Hepatocyte (in vitro differentiated cells): ENCODE measurements around the gene AAGAB. TPM values are rescaled to one million over a fixed set of nuclear protein-coding genes. Genes with fewer than 3 reads are reported as not detected.

Source experiments
- DNase-seq: peaks from one replicate; pipeline ENCODE4 v3.0.0-alpha.2; 2016; ENCODE audit warnings: low spot score
- H2AFZ ChIP-seq: fragments of 200-600 bp; sonication (generic); 2 replicates; pipeline ENCODE4 v1.6.0; 2016; ENCODE audit warnings: antibody characterized with exemption, mild to moderate bottlenecking
- H3K27ac ChIP-seq: fragments of 200-600 bp; sonication (generic); 2 replicates; pipeline ENCODE4 v1.5.1; 2016; ENCODE audit warnings: mild to moderate bottlenecking
- H3K27me3 ChIP-seq: fragments of 200-600 bp; sonication (generic); 2 replicates; pipeline ENCODE4 v1.6.1; 2016
- H3K36me3 ChIP-seq: fragments of 200-600 bp; sonication (generic); replicated peaks from 2 replicates; pipeline ENCODE4 v1.5.1; 2016; ENCODE audit warnings: low read depth; ENCODE audit not compliant: insufficient read depth
- H3K4me1 ChIP-seq: fragments of 200-600 bp; sonication (generic); 2 replicates; pipeline ENCODE4 v1.5.1; 2016; ENCODE audit warnings: mild to moderate bottlenecking, moderate library complexity; ENCODE audit not compliant: insufficient read depth
- H3K4me2 ChIP-seq: fragments of 200-600 bp; sonication (generic); 2 replicates; pipeline ENCODE4 v1.6.0; 2016
- H3K4me3 ChIP-seq: fragments of 200-600 bp; sonication (generic); 2 replicates; pipeline ENCODE4 v1.5.1; 2016; ENCODE audit warnings: mild to moderate bottlenecking
- H3K79me2 ChIP-seq: fragments of 200-600 bp; sonication (generic); 2 replicates; pipeline ENCODE4 v1.6.0; 2017; ENCODE audit warnings: mild to moderate bottlenecking
- H3K9me2 ChIP-seq: fragments of 200-600 bp; sonication (generic); replicated peaks from 2 replicates; pipeline ENCODE4 v1.6.0; 2017; ENCODE audit warnings: mild to moderate bottlenecking; ENCODE audit not compliant: insufficient read depth
- H3K9me3 ChIP-seq: fragments of 200-600 bp; sonication (generic); 2 replicates; pipeline ENCODE4 v1.5.1; 2016; ENCODE audit warnings: low read depth, mild to moderate bottlenecking
- H4K20me1 ChIP-seq: fragments of 200-600 bp; sonication (generic); 2 replicates; pipeline ENCODE4 v1.6.0; 2016; ENCODE audit warnings: mild to moderate bottlenecking; ENCODE audit not compliant: insufficient read depth, poor library complexity, severe bottlenecking
- CTCF ChIP-seq: fragments of 200-600 bp; sonication (generic); IDR thresholded peaks from 2 replicates; pipeline ENCODE4 v1.5.1; 2016; ENCODE audit warnings: antibody characterized with exemption, mild to moderate bottlenecking; ENCODE audit not compliant: poor library complexity
- EZH2 ChIP-seq: fragments of 200-600 bp; sonication (generic); IDR thresholded peaks from 2 replicates; pipeline ENCODE4 v1.6.1; 2016; ENCODE audit warnings: antibody characterized with exemption, mild to moderate bottlenecking, borderline replicate concordance
- EZH2phosphoT487 ChIP-seq: fragments of 200-600 bp; sonication (generic); IDR thresholded peaks from one replicate; pipeline ENCODE4 v1.6.1; 2018; ENCODE audit warnings: antibody characterized with exemption, mild to moderate bottlenecking, low read depth, moderate library complexity; ENCODE audit not compliant: unreplicated experiment, severe bottlenecking
- WGBS: methylation state at CpG from one replicate; pipeline ENCODE4 v1.1.6; 2016; ENCODE audit warnings: low lambda C conversion rate; ENCODE audit errors: missing lambda C conversion rate; 5-methylcytosine and 5-hydroxymethylcytosine counted together
- polyA plus RNA-seq: library from polyadenylated mRNA; unstranded; fragments of >200 nt; fragmentation: Nextera tagmentation; extraction: Ambion mirVana; gene quantifications from 2 replicates; pipeline ENCODE4 v1.2.1, GENCODE V29; 2016
- total RNA-seq: library from RNA; depleted of rRNA; stranded (reverse); fragments of >200 nt; gene quantifications from 2 replicates; pipeline ENCODE4 v1.2.3, GENCODE V29; 2014

Gene AAGAB
- total and polyA plus RNA-seq, 2 experiments from 2014 or later: 30.8 to 36.2 TPM

- H3K9me2 ChIP-seq: no peaks in the 10 kb centered on the region
- no peak overlapping the region for H3K4me2 ChIP-seq
- 88% methylated on average over 6 of the region's 6 CpGs for WGBS
- no peak overlapping the region for H2AFZ ChIP-seq
- DNase-seq: no peak
- H3K9me3 ChIP-seq: no peaks in the 10 kb centered on the region
- peaks cover 4% of the 10 kb centered on the region for H3K79me2 ChIP-seq
- no peak for TF ChIP-seq CTCF
- TF ChIP-seq EZH2phosphoT487: no peak
- TF ChIP-seq EZH2: no peak
- no peaks in the 10 kb centered on the region for H3K36me3 ChIP-seq
- no peak overlapping the region for H3K4me3 ChIP-seq
- no peaks in the 10 kb centered on the region for H3K27me3 ChIP-seq
- H4K20me1 ChIP-seq: no peaks in the 10 kb centered on the region
- no peak overlapping the region for H3K27ac ChIP-seq
- peaks cover 17% of the 10 kb centered on the region for H3K4me1 ChIP-seq
Measured at GRCh38 chr15:67185051-67185450, 69.4 kb downstream of the AAGAB start.

GRCh38 chr15:67184208-67184925 lies 70.1 kb downstream of the AAGAB start:
- Histone ChIP-seq H3K79me2 (peaks cover 4% of the 10 kb centered on the region), H3K4me1 (peaks cover 13% of the 10 kb centered on the region), H3K4me2 (no peak overlapping the region), H3K9me2 (no peaks in the 10 kb centered on the region), H4K20me1 (no peaks in the 10 kb centered on the region), H3K9me3 (no peaks in the 10 kb centered on the region), H3K36me3 (peaks cover 3% of the 10 kb centered on the region), H3K27ac (no peak overlapping the region), H3K4me3 (no peak overlapping the region), H2AFZ (no peak overlapping the region), H3K27me3 (no peaks in the 10 kb centered on the region)
- TF ChIP-seq EZH2phosphoT487: no peak
- no peak for DNase-seq
- 86% methylated on average over 18 of the region's 18 CpGs for WGBS

- WGBS: 70% methylated on average over 7 of the region's 7 CpGs
- H3K79me2 ChIP-seq: peaks cover 4% of the 10 kb centered on the region
- H2AFZ ChIP-seq: no peak overlapping the region
- no peaks in the 10 kb centered on the region for H4K20me1 ChIP-seq
- no peaks in the 10 kb centered on the region for H3K27me3 ChIP-seq
- peaks cover 14% of the 10 kb centered on the region for H3K4me1 ChIP-seq
- H3K36me3 ChIP-seq: peaks cover 3% of the 10 kb centered on the region
- no peaks in the 10 kb centered on the region for H3K9me3 ChIP-seq
- TF ChIP-seq EZH2phosphoT487 (no peak), EZH2 (no peak), CTCF (no peak)
- no peak overlapping the region for H3K4me3 ChIP-seq
- DNase-seq: no peak
- no peak overlapping the region for H3K27ac ChIP-seq
- no peaks in the 10 kb centered on the region for H3K9me2 ChIP-seq
- H3K4me2 ChIP-seq: no peak overlapping the region
Measured at GRCh38 chr15:67183443-67184169, 70.9 kb downstream of the AAGAB start.

GRCh38 chr15:67181221-67181639 lies 73.2 kb downstream of the AAGAB start:
- 91% methylated on average over 12 of the region's 15 CpGs for WGBS

More at GRCh38 chr15:67181221-67181639, 73.2 kb downstream of the AAGAB start:
- Histone ChIP-seq H3K4me2 (no peak overlapping the region), H3K79me2 (peaks cover 6% of the 10 kb centered on the region), H3K27ac (no peak overlapping the region), H3K4me3 (no peak overlapping the region), H3K9me2 (no peaks in the 10 kb centered on the region), H3K4me1 (peaks cover 31% of the 10 kb centered on the region), H4K20me1 (no peaks in the 10 kb centered on the region), H3K27me3 (no peaks in the 10 kb centered on the region), H3K36me3 (peaks cover 3% of the 10 kb centered on the region), H3K9me3 (no peaks in the 10 kb centered on the region), H2AFZ (no peak overlapping the region)
- TF ChIP-seq CTCF (peak; percentile 11), EZH2phosphoT487 (no peak), EZH2 (no peak)
- DNase-seq: no peak
